ELR (cell line): ENCODE measurements around the gene ACVR1B.

Experiments
- DNase-seq: peaks from one replicate; pipeline ENCODE4 v3.0.0-alpha.2; 2015; ENCODE audit warnings: low read depth

Gene ACVR1B

GRCh38 chr12:52022841-52023181 lies 71.3 kb downstream of the ACVR1B start:
- DNase-seq, result no peak

- peak; percentile 82 for DNase-seq
These were observed 71.9 kb downstream of the ACVR1B start for GRCh38 chr12:52023182-52023975.

GRCh38 chr12:52023976-52024688 lies 72.6 kb downstream of the ACVR1B start:
- no peak for DNase-seq

GRCh38 chr12:52024845-52025230 lies 73.3 kb downstream of the ACVR1B start:
- DNase-seq, result no peak

- no peak for DNase-seq
These were observed 74.8 kb downstream of the ACVR1B start for GRCh38 chr12:52026263-52026662.

GRCh38 chr12:52027085-52027843 lies 75.8 kb downstream of the ACVR1B start:
- no peak for DNase-seq

GRCh38 chr12:52029685-52030084 lies 78.2 kb downstream of the ACVR1B start:
- peak; percentile 28 for DNase-seq

- DNase-seq, result peak; percentile 33
These were observed 80.9 kb downstream of the ACVR1B start for GRCh38 chr12:52032446-52032803.

GRCh38 chr12:52032804-52033445 lies 81.4 kb downstream of the ACVR1B start:
- DNase-seq, result peak; percentile 97

GRCh38 chr12:52033446-52034140 lies 82.1 kb downstream of the ACVR1B start:
- DNase-seq, result no peak

GRCh38 chr12:52035190-52035589 lies 83.7 kb downstream of the ACVR1B start:
- no peak for DNase-seq

GRCh38 chr12:52035926-52036325 lies 84.4 kb downstream of the ACVR1B start:
- DNase-seq, result no peak

- peak; percentile 83 for DNase-seq
These were observed 85.2 kb downstream of the ACVR1B start for GRCh38 chr12:52036587-52037171.

GRCh38 chr12:52037248-52037861 lies 85.9 kb downstream of the ACVR1B start:
- peak; percentile 67 for DNase-seq

GRCh38 chr12:52038447-52038846 lies 86.9 kb downstream of the ACVR1B start:
- peak; percentile 50 for DNase-seq

- no peak for DNase-seq
These were observed 89.5 kb downstream of the ACVR1B start for GRCh38 chr12:52041035-52041434.

- DNase-seq, result no peak
These were observed 90.2 kb downstream of the ACVR1B start for GRCh38 chr12:52041695-52042123.

- no peak for DNase-seq
These were observed 91.3 kb downstream of the ACVR1B start for GRCh38 chr12:52042706-52043385.

GRCh38 chr12:52043386-52044212 lies 92.1 kb downstream of the ACVR1B start:
- DNase-seq, result no peak
